ENCODE results near the gene SH2B2.
"Not testable (repeated sequence)": the region's sequence is repeated elsewhere in the genome, so short reads cannot be mapped to it uniquely, and the experiment has no call there.

The SH2B2 gene

GRCh38 chr7:102287111-102287980, 678 bp downstream of the SH2B2 start:
- DNase-seq = no peak

- DNase-seq = no peak
Measured at GRCh38 chr7:102287981-102288278, 1.3 kb downstream of the SH2B2 start.

GRCh38 chr7:102288285-102288930, 1.7 kb downstream of the SH2B2 start:
- DNase-seq = no peak

GRCh38 chr7:102289057-102289456, 2.4 kb downstream of the SH2B2 start:
- DNase-seq = no peak

- DNase-seq = no peak
Measured at GRCh38 chr7:102291056-102291915, 4.6 kb downstream of the SH2B2 start.

GRCh38 chr7:102291916-102292267, 5.2 kb downstream of the SH2B2 start:
- no peak for DNase-seq

GRCh38 chr7:102292813-102293798, 6.4 kb downstream of the SH2B2 start:
- no peak for DNase-seq

GRCh38 chr7:102294589-102294988, 7.9 kb downstream of the SH2B2 start:
- no peak for DNase-seq

- DNase-seq = no peak
Measured at GRCh38 chr7:102295346-102296178, 8.9 kb downstream of the SH2B2 start.

GRCh38 chr7:102296179-102296438, 9.4 kb downstream of the SH2B2 start:
- no peak for DNase-seq

- no peak for DNase-seq
Measured at GRCh38 chr7:102296514-102296913, 9.8 kb downstream of the SH2B2 start.

- DNase-seq = no peak
Measured at GRCh38 chr7:102297487-102298218, 11.0 kb downstream of the SH2B2 start.

- no peak for DNase-seq
Measured at GRCh38 chr7:102300643-102301221, 14.1 kb downstream of the SH2B2 start.

GRCh38 chr7:102301367-102301766, 14.7 kb downstream of the SH2B2 start:
- not testable (repeated sequence) for DNase-seq

GRCh38 chr7:102302025-102302424, 15.4 kb downstream of the SH2B2 start:
- no peak for DNase-seq

GRCh38 chr7:102303669-102304422, 17.2 kb downstream of the SH2B2 start:
- DNase-seq = no peak

GRCh38 chr7:102304668-102305067, 18.0 kb downstream of the SH2B2 start:
- no peak for DNase-seq

GRCh38 chr7:102305414-102306268, 19.0 kb downstream of the SH2B2 start:
- no peak for DNase-seq
